Astrocyte (in vitro differentiated cells and primary cell): ENCODE results near the gene CDX1.
A peak's percentile ranks its signal among the peaks of the same experiment; 100 is the strongest.

Experiments
- CTCF ChIP-seq: IDR thresholded peaks from 2 replicates; pipeline ENCODE4 v1.5.1; 2011; ENCODE audit warnings: low read depth, mild to moderate bottlenecking, inconsistent platforms, low read length, moderate library complexity; ENCODE audit not compliant: insufficient read depth
- EZH2 ChIP-seq: IDR thresholded peaks from 2 replicates; pipeline ENCODE4 v1.6.1; 2012; ENCODE audit warnings: mild to moderate bottlenecking, low read length, inconsistent platforms; ENCODE audit not compliant: insufficient read depth

GRCh38 chr5:150175536-150175935, 9.0 kb downstream of the CDX1 start:
- TF ChIP-seq CTCF, result peak; percentile 44
- no peak for TF ChIP-seq EZH2
